Ishikawa (cell line): Measurements from ENCODE around the gene ENDOU.

Experiments used
- CEBPB ChIP-seq: IDR thresholded peaks from 2 replicates; pipeline ENCODE4 v1.6.1; 2012
- CREB1 ChIP-seq: IDR thresholded peaks from 2 replicates; pipeline ENCODE4 v1.6.1; 2012; ENCODE audit warnings: low read depth
- EGR1 ChIP-seq: IDR thresholded peaks from 2 replicates; pipeline ENCODE4 v1.6.1; 2012
- EP300 ChIP-seq: IDR thresholded peaks from 2 replicates; pipeline ENCODE4 v1.6.1; 2012; ENCODE audit warnings: borderline replicate concordance
- FOXM1 ChIP-seq: IDR thresholded peaks from 2 replicates; pipeline ENCODE4 v1.6.1; 2012; ENCODE audit warnings: low read depth, borderline replicate concordance
- MAX ChIP-seq: IDR thresholded peaks from 2 replicates; pipeline ENCODE4 v1.6.1; 2012
- NFIC ChIP-seq: IDR thresholded peaks from 2 replicates; pipeline ENCODE4 v1.6.1; 2012
- RAD21 ChIP-seq: IDR thresholded peaks from 2 replicates; pipeline ENCODE4 v1.6.1; 2012; ENCODE audit warnings: low read depth
- REST ChIP-seq: IDR thresholded peaks from 2 replicates; pipeline ENCODE4 v1.6.1; 2012; ENCODE audit warnings: low read depth, mild to moderate bottlenecking
- TAF1 ChIP-seq: IDR thresholded peaks from 2 replicates; pipeline ENCODE4 v1.6.1; 2012; ENCODE audit warnings: low read depth, mild to moderate bottlenecking
- TCF12 ChIP-seq: IDR thresholded peaks from 2 replicates; pipeline ENCODE4 v1.6.1; 2012; ENCODE audit warnings: low read depth
- TEAD4 ChIP-seq: IDR thresholded peaks from 2 replicates; pipeline ENCODE4 v1.6.1; 2012
- USF1 ChIP-seq: IDR thresholded peaks from 2 replicates; pipeline ENCODE4 v1.6.1; 2012
- YY1 ChIP-seq: IDR thresholded peaks from 2 replicates; pipeline ENCODE4 v1.6.1; 2012; ENCODE audit warnings: low read depth
- ZBTB7A ChIP-seq: IDR thresholded peaks from 2 replicates; pipeline ENCODE4 v1.6.1; 2012; ENCODE audit warnings: low read depth

The ENDOU gene

GRCh38 chr12:47718531-47718930, 6.8 kb downstream of the ENDOU start:
- TF ChIP-seq EP300 (no peak), MAX (no peak), CEBPB (no peak), RAD21 (no peak), YY1 (no peak)

- TF ChIP-seq CEBPB (no peak), RAD21 (peak; percentile 59)
Observed at GRCh38 chr12:47717443-47718193, 7.7 kb downstream of the ENDOU start.

- no peak for TF ChIP-seq TCF12
- TF ChIP-seq REST = no peak
- no peak for TF ChIP-seq YY1
- no peak for TF ChIP-seq RAD21
- no peak for TF ChIP-seq CREB1
- TF ChIP-seq FOXM1 = no peak
- TF ChIP-seq MAX = no peak
- TF ChIP-seq ZBTB7A = no peak
- TF ChIP-seq EP300 = no peak
- no peak for TF ChIP-seq USF1
- TF ChIP-seq NFIC = no peak
- no peak for TF ChIP-seq TEAD4
- no peak for TF ChIP-seq TAF1
- TF ChIP-seq EGR1 = no peak
- TF ChIP-seq CEBPB = no peak
Observed at GRCh38 chr12:47717046-47717442, 8.2 kb downstream of the ENDOU start.

- TF ChIP-seq NFIC = no peak
- no peak for TF ChIP-seq EGR1
- TF ChIP-seq MAX = no peak
- TF ChIP-seq RAD21 = no peak
- TF ChIP-seq CREB1 = no peak
- TF ChIP-seq CEBPB = no peak
- no peak for TF ChIP-seq YY1
- no peak for TF ChIP-seq REST
- TF ChIP-seq USF1 = no peak
- TF ChIP-seq FOXM1 = no peak
- no peak for TF ChIP-seq ZBTB7A
- TF ChIP-seq TEAD4 = no peak
- no peak for TF ChIP-seq EP300
Observed at GRCh38 chr12:47715877-47716548, 9.3 kb downstream of the ENDOU start.

GRCh38 chr12:47715393-47715876, 9.9 kb downstream of the ENDOU start:
- TF ChIP-seq REST (no peak), NFIC (0 out of 2 replicates have a peak, but pooled peaks have one; percentile 17), TAF1 (no peak), RAD21 (peak; percentile 98)
